ENCODE measurements around the gene EMC1. TPM values are rescaled to one million over a fixed set of nuclear protein-coding genes. Genes with fewer than 3 reads are reported as not detected.

EMC1 gene
- total RNA-seq, result 29.5 and 31.5 TPM in 2 replicates

DNA sequence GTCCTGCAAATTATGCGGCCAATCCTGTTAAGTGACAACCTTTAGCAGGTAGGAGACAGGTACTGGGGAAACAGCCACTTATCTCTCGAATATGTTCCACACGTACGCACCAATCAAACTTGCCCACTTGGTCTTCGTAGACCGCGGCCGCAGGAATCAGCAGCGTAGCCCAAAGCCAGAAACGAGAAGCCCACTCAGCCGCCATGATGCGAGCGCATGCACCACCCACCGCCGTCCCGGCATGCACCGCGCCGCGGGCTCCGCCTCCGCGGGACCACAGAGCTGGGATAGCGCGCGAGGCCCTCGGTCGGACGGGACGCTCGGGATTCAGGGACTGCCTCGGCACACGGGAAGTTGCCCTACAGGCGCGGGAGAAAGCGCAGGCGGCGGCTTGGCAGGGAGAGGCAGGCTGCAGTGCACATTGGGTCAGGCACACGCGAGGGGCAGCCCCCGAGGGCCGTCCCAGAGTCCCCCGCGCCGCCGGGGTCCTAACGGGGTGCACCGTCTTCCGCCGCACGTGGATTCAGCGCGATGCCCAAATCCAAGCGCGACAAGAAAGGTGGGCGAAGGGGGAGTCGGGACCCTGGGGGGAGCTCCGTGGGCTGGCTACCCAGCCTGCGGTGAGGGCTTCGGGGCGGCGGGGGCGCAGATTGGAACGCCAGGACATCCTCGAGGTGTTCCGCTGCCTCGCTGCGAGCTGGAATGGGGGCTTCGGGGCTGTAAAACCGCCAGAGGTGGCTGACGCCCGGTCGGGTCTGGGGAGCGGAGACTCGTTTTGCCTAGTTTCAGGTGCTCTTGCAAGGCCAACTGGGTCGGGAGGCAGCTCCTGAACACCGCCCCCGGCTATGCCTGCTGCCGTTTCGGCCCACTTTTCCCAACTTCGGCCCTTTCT lies at the start of gene EMC1, which contains the start of gene MRTO4:
Gene EMC1, minus strand, starts transcription at position 220 of the 892 bp plus-strand sequence. Its CDS starts 15 bp downstream, at position 205.
Gene MRTO4, plus strand, starts transcription at position 501 of the 892 bp plus-strand sequence. Its CDS starts 31 bp downstream, at position 532.

DNA sequence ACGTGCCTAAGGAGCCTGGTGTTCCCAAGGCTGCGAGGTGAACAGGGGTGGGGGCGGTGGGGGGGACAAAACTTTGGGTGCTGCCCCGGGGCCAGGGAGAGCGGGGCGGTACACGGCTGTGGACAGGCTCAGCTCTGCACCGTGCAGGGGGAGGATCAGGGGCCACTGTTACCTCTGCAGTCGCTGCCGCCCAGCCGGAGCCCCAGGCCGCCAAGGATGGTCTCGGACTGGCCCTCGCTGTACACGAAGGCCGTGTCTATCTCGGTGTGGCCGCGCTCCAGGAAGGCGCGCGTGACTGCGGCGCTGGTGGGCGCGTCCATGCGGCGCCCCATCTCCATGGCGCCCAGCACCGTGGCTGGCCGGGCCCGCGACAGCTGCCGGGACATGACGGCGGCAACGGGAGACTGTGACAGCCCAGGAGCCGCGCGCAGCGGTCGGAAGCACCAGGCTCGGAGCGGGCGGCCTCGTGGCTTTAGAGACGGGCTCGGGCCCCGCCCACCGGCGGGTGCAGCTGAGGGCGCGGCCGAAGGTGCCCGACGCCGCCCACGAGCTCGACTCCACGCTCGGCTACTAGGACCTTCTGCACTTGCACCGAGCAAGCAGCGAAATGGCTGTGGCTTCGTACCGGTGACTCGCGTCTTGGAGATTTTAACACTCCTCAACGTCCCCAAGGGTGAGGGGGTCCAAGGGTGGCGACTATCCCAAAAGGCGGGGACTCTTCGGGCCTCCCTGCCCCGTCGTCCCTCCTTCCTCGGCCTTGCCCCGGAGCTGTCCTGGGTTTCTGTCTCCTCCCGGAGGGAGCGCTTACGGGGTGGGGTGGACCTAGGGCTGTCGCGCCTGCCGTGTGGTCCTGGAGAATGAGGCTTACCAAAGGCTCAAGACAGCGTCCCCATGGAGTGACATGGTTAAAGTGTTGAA lies 37.3 kb upstream of the EMC1 start, which contains the start of gene AKR7A3:
Gene AKR7A3, minus strand, starts transcription at position 447 of the 918 bp plus-strand sequence. Its CDS starts 61 bp downstream, at position 386.

GRCh38 chr1:19209990-19210771 lies 41.1 kb downstream of the EMC1 start, which contains the start of gene UBR4:
Gene UBR4, minus strand, starts transcription at chr1:19210266. Its CDS starts 18 bp downstream, at chr1:19210248.

Other genes with a start within 250 kb of the EMC1 start
- gene UBR4, start 41.3 kb downstream of the EMC1 start, total RNA-seq, result 83.4 and 86.1 TPM in 2 replicates
- 13.4 and 19.0 TPM in 2 replicates for gene MRTO4, start 281 bp upstream of the EMC1 start, total RNA-seq
- gene AKR7A3, start 37.2 kb upstream of the EMC1 start, total RNA-seq, result 0.09 and 0.11 TPM in 2 replicates
- gene AKR7A2, start 60.6 kb upstream of the EMC1 start, total RNA-seq, result 49.8 and 49.9 TPM in 2 replicates
- 11.2 and 11.5 TPM in 2 replicates for gene SLC66A1, start 60.8 kb upstream of the EMC1 start, total RNA-seq
- gene CAPZB, start 234.0 kb upstream of the EMC1 start, total RNA-seq, result 192 and 194 TPM in 2 replicates